Measurements from ENCODE around the gene TCL1B. TPM values are rescaled to one million over a fixed set of nuclear protein-coding genes. Genes with fewer than 3 reads are reported as not detected.
"Not testable (repeated sequence)": the region's sequence is repeated elsewhere in the genome, so short reads cannot be mapped to it uniquely, and the experiment has no call there.

Gene TCL1B
- polyA plus RNA-seq, 2 of the 4 experiments (the other 2 are of a cell fraction): not detected

GRCh38 chr14:95727056-95727700, 41.0 kb downstream of the TCL1B start:
- TF ChIP-seq HDAC2 (IDR thresholded peaks at IDR 0.05) (no peak), ESRRA (IDR thresholded peaks at IDR 0.05; ENCODE audit: borderline replicate concordance, low read length) (no peak), HEYL (CRISPR knock-in tag; IDR thresholded peaks at IDR 0.05) (no peak), EHMT2 (IDR thresholded peaks at IDR 0.05; ENCODE audit: low read depth) (no peak), ZNF302 (CRISPR knock-in tag; IDR thresholded peaks at IDR 0.05) (no peak), PBX3 (IDR thresholded peaks at IDR 0.05) (no peak), HES2 (IDR thresholded peaks at IDR 0.05) (no peak)
- ChIA-PET CTCF (interaction anchor here (1.0 kb wide), 1 partner anchor 47 kb away, joined by 3 read pairs; no protein-coding TSS in a partner anchor), POLR2A (no interaction called here)
- no peak for ATAC-seq
- no peak for FAIRE-seq
- Histone ChIP-seq H3K9me3 (no peaks in the 10 kb centered on the region), H3K4me2 (no peak overlapping the region), H3K4me3 (no peak overlapping the region), H3K27ac (no peak overlapping the region), H3K4me1 (no peaks in the 10 kb centered on the region)
- DNase-seq (ENCODE audit: low read depth in 1 of 2, low spot score in 1 of 2): no peak
- WGBS (ENCODE audit: missing lambda C conversion rate): 5% methylated on average over 6 of the region's 6 CpGs

DNA sequence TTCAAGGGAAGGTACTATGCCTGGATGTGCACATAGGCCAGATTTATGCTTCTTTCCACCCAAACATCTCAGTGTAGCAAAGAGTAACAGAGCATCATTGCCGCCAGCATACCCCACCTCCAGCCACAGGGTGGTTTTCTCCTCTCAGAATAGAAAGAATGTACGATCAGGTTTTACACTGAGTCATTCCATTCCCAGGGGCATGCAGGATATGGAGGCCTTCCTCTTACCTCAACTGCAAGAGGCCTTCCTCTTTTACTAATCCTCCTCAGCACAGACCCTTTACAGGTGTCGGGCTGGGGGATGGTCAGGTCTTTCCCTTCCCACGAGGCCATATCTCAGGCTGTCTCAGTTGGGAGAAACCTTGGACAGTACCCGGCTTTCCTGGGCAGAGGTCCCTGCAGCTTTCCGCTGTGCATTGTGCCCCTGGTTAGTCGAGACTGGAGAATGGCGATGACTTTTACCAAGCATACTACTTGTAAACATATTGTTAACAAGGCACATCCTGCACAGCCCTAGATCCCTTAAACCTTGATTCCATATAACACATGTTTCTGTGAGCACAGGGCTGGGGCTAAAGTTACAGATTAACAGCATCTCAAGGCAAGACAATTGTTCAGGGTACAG, 43.3 kb downstream of the TCL1B start:
- DNase-seq (ENCODE audit: low read depth in 1 of 2, low spot score in 1 of 2); ATAC-seq; POLR2A ChIA-PET; H3K4me1 ChIP-seq; H3K9me3 ChIP-seq; FAIRE-seq; H3K4me3 ChIP-seq; H3K27ac ChIP-seq; CTCF ChIA-PET; H3K4me2 ChIP-seq: not testable (repeated sequence)
- WGBS (ENCODE audit: missing lambda C conversion rate): 24% methylated on average over 8 of the region's 8 CpGs

GRCh38 chr14:95730126-95730525, 43.9 kb downstream of the TCL1B start:
- FAIRE-seq (no peak), DNase-seq (ENCODE audit: low read depth in 1 of 2, low spot score in 1 of 2) (no peak), ATAC-seq (no peak)
- Histone ChIP-seq H3K4me1 (no peaks in the 10 kb centered on the region), H3K4me3 (no peak overlapping the region), H3K9me3 (no peaks in the 10 kb centered on the region), H3K4me2 (no peak overlapping the region), H3K27ac (no peak overlapping the region)
- CTCF ChIA-PET: no interaction called here
- POLR2A ChIA-PET: no interaction called here
- TF ChIP-seq BHLHE40 (IDR thresholded peaks at IDR 0.05; ENCODE audit: low read depth, low read length): no peak
- TF ChIP-seq CBX8 (IDR thresholded peaks at IDR 0.05): no peak
- no peak for TF ChIP-seq HEYL (CRISPR knock-in tag; IDR thresholded peaks at IDR 0.05)
- TF ChIP-seq KDM1A (IDR thresholded peaks at IDR 0.05; ENCODE audit: low read depth): no peak
- no peak for TF ChIP-seq RAD21 (conservative IDR thresholded peaks at IDR 0.05 in 1 of 2, IDR thresholded peaks at IDR 0.05 in 1 of 2)
- TF ChIP-seq SREBF2 (IDR thresholded peaks at IDR 0.05): no peak
- TF ChIP-seq KDM5A (IDR thresholded peaks at IDR 0.05): no peak
- TF ChIP-seq TFCP2L1 (CRISPR knock-in tag; IDR thresholded peaks at IDR 0.05): no peak
- no peak for TF ChIP-seq TP53 (CRISPR knock-in tag; IDR thresholded peaks at IDR 0.05)
- TF ChIP-seq HDAC2 (IDR thresholded peaks at IDR 0.05): no peak
- TF ChIP-seq MAFK (IDR thresholded peaks at IDR 0.05; ENCODE audit: partially characterized antibody): no peak
- no peak for TF ChIP-seq HOXB13 (CRISPR knock-in tag; IDR thresholded peaks at IDR 0.05; ENCODE audit: low read depth)
- 19% methylated on average over 5 of the region's 5 CpGs for WGBS (ENCODE audit: missing lambda C conversion rate)

DNA sequence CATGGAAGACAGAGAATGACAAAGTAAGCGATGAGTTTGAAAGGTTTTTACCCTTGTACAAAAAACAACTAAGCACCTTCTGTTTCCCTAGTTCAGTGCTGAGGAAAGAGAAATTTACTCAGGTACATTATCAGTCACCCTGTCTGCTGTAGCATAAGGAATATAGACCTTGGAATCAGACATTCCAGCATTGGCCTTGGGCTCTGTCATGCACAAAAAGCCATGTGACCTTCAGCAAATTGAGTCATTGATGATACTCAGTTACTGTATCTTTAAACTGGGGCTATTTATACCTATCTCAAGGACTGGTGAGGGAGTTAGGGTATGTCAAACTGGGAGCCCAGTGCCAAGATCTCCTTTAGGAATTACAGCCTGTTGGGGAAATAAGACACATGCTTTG, 47.0 kb downstream of the TCL1B start:
- ATAC-seq (no peak), DNase-seq (ENCODE audit: low read depth in 1 of 2, low spot score in 1 of 2) (no peak), FAIRE-seq (no peak)
- Histone ChIP-seq H3K4me3 (no peak overlapping the region), H3K27ac (no peak overlapping the region), H3K4me2 (no peak overlapping the region), H3K9me3 (no peaks in the 10 kb centered on the region), H3K4me1 (no peaks in the 10 kb centered on the region)
- 56% methylated on average over 1 of the region's 1 CpG for WGBS (ENCODE audit: missing lambda C conversion rate)
- TF ChIP-seq JUNB (IDR thresholded peaks at IDR 0.05) (no peak), NR3C1 (IDR thresholded peaks at IDR 0.05) (no peak)
- ChIA-PET POLR2A (no interaction called here), CTCF (no interaction called here)
